Hematopoietic multipotent progenitor cell treated with erythropoietin and hydrocortisone succinate and interleukin-3 and kit ligand, for 8 days (in vitro differentiated cells): Measurements from ENCODE around the gene TMED1.
A peak's percentile ranks its signal among the peaks of the same experiment; 100 is the strongest.

ENCODE experiments used
- DNase-seq: peaks from one replicate; pipeline ENCODE4 v3.0.0-alpha.2; 2015

Gene TMED1

DNA sequence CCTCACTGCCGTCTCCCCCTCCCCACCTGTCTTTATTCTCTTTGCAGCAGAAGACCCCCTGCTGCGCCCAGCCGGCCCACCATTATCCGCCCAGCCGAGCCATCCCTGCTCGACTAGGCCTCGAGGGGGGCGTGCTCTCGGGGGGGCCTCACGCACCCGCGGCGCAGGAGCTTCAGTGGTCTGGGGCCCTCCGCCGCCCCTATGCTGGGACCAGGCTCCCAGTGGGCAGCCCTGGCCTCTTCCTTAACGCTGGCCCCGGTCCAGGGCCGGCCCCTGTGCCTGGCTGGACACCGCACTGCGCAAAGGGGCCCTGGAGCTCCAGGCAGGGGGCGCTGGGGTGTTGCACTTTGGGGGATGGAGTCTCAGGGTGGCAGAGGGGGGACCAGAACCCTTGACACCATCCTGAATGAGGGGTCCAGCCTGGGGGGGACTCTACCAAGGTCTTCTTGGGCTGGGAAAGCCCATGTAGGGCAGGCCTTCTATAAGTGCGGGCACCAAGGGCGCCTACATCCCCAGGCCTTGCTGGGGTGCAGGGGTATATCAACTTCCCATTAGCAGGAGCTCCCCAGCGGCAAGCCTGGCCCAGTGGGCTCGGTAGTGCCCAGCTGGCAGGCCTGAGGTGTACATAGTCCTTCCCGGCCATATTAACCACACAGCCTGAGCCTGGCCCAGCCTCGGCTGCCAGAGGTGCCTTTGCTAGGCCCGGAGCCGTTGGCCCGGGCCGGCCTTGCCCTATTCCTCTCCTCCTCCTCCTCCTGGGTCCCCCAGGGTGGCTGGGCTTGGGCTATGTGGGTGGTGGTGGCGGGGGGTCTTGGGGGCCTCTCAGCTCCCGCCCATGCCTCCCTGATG is 4.9 kb downstream of the TMED1 start:
- no peak for DNase-seq

DNA sequence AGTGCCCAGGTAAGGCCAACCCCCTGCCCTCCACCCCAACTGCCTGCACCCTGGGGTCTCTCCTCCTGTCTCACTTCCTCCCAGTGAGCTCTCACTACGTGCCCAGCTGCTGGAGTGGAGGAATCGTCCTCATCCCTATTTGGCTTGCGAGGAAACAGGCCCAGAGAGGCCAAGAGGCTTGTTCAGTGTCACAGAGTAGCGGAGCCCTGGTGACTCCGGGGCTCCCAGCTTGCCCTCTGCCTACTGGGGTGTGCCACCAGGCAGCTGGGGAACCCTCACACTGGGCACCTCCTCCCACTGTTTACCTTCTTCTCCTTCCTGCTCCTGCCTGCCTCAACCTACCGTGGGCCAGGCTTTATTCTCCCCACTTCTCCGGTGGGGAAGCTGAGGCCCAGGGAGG is 5.6 kb downstream of the TMED1 start:
- no peak for DNase-seq

DNA sequence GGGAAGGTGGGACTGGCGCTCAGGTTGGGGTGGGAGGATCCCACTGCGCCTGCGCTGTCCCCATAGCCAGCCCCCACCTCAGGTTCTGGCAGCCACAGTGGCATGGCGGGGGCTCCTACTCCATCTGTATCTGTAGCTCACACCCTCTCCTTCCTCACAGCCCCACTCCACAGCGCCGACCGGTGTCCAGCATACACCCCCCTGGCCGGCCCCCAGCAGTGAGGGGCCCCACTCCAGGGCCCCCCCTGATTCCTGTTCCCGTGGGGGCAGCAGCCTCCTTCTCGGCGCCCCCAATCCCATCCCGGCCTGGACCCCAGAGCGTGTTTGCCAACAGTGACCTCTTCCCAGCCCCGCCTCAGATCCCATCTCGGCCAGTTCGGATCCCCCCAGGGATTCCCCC is 6.0 kb downstream of the TMED1 start:
- no peak for DNase-seq

DNA sequence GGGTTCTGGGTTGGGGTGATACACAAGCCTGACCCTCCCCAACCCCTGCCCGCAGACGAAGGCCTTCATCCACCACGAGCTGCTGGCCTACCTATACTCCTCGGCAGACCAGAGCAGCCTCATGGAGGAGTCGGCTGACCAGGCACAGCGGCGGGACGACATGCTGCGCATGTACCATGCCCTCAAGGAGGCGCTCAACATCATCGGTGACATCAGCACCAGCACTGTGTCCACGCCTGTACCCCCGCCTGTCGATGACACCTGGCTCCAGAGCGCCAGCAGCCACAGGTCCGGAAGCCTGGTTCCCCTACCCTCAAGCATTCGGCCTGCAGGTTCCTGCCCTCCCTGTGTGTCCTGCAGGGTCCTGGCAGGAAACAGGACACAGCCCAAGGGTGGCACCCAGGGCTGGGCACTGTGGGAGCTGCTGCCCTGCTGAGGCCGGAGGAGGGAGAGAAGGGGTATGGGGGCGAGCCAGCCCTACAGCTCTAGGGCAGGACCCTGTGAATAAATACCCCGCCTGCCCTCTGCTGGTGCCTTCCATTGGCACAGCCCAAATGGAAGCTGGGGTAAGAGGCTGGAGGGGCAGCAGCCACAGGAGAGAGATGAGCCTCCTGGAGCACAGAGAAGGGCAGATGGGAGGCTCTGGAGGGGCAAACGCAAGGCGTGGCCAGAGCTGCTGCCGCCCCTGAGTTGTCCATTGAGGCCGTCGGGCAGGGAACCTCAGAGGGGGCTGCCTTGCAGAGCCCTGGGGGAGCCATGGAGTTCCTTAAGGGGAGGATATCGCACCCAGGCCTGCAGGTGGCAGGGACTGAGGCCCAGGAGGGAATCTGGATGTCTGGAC is 6.8 kb downstream of the TMED1 start:
- peak; percentile 43 for DNase-seq

DNA sequence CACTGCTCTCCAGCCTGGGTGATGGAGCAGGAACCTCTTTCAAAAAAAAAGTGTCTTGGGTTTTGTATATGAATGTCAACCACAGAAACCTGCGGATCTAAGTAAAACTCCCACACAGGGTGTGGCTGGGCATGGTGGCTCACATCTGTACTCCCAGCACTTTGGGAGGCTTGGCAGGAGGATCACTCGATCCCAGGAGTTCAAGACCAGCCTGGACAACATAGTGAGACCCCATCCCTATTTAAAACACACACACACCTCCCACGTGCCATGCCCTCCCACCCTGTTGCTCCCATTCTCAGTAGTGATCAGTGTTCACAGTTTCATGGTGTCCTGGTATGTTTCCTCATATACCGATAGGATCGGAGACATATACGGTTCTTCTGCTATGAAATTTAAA is 9.2 kb downstream of the TMED1 start:
- DNase-seq: no peak

DNA sequence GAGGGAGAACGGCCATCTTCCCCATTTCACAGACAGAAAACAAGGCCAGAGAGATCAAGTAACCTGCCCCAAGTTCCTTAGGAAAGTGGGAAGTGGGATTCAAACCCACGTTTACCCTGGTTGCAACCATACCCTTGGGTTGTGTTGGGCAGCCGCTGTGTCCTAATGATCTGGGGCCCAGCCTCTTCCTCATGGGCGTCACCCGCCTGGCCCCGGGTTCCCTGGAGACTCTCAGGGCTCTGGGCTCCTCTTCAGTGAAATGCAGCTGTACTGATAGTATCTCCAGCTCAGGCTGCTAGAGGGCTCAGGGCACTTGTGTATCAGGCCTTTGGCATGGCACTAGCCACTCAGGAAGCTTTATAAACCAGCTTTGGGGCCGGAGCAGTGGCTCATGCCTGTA is 9.8 kb downstream of the TMED1 start:
- DNase-seq: peak; percentile 75

DNA sequence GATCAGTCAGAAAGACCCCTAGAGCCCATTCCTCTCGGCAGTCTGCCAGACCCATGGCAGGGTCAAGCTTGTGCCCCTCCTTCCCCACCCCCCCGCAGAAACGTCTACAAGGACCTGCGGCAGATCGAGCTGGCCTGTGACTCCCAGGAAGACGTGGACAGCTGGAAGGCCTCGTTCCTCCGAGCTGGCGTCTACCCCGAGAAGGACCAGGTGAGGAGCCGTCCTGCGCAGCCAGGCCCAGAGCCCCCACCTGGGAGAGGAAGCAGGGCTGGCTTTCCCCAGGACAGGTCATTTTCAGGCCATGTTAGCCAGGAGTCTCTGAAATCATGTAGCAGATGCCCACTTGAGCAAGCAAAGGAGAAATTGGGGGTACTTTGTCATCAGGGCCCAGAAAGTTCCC is 12.3 kb downstream of the TMED1 start:
- DNase-seq: no peak

DNA sequence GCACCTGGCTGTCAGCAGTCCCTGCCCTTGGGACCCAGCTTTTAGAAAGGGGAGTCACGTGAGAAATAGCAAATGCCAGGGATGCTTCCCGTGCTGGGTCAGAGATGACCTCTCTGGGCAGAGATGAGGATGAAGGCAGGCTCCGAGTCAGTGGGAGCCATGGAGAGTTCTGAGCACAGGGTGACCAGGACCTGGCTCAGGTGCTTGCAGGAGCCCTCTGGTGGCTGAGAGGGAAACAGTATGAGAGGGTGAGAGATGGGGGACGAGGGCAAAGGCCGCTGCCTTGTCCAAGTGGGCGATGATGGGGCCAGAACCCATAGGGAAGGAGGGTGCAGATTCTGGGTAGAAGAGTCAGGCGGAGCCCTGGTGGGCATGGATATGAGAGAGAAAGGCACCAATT is 15.8 kb downstream of the TMED1 start:
- peak; percentile 32 for DNase-seq

DNA sequence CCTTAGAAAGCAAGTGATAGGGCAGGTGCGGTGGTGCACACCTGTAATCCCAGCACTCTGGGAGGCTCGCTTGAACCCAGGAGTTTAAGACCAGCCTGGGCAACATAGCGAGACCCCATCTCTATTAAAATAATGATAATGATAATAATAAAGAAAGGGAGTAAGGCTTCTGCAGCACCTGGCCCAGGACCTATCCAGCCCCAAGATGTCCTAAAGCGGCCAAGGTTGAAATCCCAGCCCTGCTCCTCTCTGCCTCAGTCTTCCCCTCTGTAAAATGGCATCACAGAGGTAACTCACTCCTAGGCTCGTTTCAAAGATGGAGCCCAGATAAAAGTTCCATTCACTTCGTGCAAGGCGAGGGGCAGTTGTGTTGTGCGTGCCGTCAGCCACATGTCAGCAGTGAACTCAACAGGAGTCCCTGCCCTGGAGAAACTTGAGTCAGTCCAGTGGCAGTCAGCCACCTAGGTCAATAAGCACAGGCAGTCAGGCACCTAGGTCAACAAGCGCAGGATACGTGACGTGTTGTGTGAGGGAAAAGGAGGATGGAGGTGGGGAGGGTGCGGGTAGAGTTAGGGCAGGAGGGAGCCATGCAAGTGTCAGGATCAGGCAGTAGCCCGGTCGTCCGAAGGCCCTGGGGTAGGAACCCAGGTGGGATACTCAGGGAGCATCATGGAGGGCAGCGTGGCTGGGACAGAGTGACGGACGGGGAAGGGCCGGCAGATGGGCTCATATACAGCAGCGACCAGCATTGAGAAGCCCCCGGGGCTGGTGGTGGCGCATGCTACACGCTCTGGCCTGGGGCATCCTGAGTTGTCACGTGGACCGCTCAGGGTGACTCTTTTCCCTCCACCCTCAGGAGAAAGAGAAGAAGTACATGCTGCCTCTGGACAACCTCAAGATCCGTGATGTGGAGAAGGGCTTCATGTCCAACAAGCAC is 16.6 kb downstream of the TMED1 start:
- no peak for DNase-seq

DNA sequence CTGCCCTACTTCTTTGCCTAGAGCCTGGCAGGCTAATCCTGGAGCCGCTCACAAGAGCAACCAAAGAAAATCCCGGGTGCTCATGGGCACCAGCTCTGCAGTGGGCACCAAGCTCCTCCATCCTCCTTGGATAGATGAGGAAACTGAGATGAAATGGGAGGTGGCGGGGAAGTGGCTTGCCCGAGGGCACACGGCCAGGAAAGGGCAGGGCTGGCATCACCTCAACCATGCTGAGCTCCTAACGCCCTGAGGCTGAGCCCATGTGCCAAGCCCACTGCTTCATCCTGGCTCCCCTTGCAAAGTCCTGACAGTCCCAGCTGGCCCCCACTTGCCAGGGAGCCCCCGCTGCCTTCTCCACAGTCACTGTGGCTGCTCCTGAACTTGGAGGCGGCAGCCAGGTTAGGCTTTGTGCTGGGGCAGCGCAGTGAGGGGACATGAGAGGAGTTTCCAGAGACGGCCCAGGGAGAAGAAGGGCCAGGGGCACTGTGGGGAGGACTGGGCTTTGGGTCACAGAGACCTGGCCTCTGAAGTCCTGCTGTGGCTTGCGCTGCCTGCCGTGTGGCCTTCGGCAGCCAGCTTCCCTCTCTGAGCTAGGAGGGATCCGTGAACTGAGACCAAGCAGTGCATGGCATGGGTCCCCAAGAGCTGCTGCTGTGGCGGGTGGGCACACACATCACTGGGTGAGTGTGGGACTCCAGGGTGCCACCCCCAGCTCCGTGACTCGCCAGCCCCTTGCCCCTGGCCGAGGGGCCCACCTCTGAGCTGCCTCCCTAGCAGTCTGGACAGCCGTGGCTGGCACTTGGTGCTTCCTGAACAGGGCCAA is 17.5 kb downstream of the TMED1 start:
- no peak for DNase-seq

DNA sequence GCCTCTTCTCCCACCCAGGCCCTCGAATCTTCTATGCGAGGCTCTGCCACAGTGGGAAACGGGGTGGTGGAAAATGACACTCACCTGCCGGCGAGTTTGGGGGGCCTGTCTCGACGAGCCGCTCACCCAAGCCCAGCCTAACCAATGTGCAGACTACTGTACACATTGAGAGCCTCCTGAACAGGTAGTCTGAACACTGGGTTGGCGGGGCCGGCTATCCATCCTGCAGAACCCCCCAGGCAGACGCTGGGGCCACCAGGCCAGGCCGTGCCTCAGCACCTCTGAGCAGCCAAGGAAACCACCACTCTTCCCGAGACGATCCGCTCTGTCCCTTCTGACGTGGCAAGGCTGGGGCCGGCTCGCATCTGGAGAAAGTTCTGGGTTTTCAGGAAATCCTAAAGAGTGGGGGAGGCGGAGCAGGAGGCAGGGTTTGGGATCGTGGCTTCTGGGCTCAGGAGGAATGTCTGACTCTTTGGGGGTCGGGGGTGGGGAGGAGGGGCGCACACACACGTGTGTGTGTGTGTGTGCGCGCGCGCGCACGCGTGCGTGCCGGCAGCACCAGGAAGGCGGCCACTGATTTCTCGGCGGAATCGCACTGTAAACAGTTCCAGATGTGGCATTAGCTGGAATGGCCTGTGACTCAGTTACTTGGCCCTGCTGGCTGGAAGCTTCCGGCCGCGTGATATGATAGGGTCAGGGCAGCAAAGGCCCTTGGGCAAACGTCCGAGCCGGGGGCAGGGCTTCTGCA is 18.5 kb downstream of the TMED1 start:
- DNase-seq: no peak

DNA sequence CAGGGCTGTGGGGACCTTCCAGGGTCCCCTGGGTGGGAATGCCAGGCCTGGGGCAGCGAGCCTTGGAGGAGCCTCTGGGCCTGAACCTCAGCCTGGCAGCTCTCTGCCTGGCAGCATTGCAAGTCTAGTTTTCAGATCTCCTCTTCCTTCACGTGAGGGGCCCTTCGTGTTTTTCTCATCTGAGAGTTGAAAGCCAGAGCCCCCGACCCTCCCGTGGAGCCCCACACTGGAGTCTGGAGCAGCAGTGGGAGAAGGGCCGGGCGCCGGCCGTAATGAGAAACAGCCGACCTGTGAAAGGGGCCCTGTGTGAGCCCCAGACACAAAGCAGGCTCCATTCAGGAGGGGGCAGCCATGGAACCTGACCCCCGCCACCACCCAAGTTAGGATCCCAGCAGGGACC is 19.3 kb downstream of the TMED1 start:
- no peak for DNase-seq

DNA sequence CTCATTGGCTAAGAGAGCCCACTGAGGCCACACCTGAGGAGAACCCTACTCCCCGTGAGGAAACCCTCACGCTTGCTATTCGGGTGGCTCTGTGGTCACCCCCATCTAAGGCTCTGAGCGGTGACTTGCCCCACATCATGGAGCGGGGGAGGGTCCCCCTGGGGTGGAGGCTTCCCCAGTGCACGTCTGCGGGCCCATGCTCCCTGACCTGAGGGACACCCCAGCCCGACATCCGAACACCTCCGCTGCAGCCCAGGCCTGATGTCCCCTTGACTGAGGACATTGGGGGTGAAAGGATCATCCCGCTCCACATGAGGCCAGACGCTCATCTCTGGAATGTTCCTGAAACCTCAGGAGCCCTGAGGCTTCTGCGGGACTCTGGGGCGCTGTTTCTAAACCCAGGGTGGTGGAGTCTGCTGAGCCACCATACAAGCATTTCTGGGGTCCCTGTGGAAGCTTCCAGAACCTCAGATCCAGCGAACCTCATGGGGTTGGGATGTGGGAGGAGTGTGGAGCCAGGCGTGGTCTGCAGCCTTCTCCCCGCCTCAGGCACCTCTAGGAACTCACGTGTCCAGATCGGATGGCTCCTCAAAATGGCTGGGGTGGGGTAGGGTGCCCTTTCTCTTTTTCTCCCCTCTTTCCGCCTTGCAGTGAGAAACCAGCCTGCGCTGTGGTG is 19.9 kb downstream of the TMED1 start:
- no peak for DNase-seq

DNA sequence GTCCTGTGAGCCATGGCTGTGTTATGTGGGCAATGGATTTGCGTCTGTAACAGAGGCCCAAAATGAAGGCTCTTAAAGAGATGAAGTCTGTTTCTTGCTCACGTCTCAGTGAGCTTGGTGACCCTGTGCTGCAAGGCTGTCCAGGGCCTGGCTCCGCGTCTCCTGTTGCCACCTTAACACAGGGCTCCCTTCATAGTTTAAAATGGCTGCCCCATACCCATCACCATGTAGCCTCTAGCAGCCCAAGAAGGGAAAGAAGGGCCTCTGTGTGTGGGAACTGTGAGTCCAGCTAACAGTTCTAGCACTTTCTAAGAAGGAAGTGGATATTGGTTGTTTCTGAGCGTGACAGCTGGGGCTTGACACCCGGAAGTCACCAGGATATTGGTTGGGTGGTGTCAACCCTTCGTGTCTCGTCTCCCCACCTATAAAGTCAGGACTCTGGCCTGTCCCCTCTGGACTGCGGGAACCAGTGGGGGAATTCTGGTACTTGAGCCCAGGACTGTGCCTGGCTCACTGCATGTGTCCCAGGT is 20.9 kb downstream of the TMED1 start:
- DNase-seq: no peak

DNA sequence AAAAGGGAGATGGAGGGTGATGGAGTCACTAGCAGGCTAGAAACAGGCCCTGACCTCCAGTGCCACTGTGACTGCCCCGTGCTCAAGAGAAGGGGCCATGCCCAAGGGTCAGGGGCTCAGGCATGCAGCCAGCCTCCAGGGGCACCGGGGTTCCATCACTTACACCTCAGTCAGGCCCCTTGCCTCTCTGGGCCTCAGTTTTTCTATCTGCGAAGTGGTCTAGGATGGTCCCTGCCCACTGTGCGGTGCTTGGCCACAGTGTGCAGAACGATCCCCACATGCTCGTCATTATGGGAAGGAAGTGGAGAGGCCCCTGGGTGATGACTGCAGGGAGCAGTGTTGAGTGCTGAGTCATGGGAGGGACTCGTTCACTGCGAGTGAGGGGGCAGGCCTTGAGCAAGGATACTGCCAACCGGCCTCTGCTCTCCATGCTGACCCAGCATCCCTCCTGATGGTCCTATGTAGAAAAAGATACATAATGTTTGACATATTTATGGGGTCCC is 23.1 kb downstream of the TMED1 start:
- peak; percentile 87 for DNase-seq

DNA sequence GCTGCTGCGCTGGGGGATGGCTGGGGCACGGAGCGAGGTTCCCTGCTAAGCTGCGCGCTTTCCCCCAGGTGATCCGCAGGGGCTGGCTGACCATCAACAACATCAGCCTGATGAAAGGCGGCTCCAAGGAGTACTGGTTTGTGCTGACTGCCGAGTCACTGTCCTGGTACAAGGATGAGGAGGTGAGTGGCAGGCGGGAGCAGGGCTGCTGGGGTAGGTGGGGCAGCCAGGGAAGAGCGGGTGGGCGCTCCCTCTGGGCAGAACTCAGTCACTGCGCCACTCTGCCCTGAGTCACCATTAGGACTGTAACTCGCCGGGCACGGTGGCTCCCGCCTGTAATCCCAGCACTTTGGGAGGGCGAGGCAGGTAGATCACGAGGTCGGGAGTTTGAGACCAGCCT is 23.8 kb downstream of the TMED1 start:
- DNase-seq: peak; percentile 35

DNA sequence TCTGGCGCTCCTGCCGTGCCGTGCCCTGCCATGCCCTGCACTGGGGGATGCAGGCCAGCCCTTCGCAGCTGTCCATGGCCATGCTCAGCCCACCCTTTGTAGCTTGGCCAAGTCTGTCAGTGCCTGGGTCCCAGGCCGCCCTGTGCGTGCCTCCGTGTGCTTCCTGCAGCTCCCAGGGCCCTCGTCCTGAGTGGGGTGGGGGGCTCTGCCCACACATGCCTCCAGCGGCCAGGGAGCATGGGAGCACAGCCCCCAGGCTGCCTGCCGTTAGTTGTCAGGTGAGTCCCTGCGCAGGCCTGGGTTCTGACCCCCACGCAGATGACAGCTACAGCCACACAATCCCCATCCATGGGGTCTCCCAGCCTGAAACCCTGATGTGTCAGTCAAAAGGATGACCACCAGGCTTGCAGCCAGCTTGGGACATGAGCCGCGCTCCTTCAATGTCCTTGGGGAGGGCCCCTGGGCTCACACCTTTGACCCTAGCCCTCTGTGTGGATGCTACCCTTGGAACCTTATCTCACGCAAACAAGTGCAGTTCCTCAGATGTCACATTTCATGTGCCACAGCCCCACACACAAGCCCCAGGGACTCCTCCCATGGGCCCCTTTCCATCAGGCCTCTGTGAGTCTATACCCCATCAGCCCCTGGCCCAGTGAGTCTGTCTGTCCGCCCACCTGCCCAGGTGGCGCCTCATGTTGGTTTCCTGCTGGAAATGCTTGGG is 24.5 kb downstream of the TMED1 start:
- peak; percentile 86 for DNase-seq

DNA sequence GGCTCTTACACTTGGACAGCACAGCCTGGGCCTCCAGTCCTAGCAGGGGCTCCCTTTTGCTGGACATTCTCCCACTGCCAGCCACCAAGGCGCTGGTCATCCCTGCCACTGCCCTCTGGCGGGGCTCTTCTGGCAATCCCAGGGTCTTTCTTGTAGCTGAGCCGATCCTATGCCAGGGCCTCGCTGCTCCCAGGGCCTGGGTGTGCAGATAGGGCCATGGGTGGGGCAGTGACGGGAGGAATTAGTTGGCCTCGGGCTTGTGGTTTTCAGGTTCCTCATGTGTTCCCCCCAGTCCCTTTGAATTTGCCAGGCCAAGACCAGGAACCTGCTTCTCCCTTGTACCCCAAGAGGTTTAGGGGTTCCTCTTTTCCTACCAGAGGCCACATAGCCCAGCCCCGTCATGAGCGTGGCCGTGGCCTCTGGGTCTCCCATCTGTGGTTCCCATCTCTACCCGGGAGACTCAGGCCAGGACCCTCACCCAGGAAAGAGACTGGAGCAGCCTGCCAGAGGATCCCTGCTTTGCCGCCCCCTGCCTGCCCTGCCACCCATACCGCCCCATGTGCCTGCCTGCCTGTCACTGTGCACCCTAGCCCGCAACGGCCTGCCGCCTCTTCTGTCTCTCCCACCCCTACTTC is 26.2 kb downstream of the TMED1 start:
- peak; percentile 93 for DNase-seq
